Stomach (tissue), 9 donors: ENCODE measurements around the gene TNS3. TPM values are rescaled to one million over a fixed set of nuclear protein-coding genes. Genes with fewer than 3 reads are reported as not detected.
"Not testable (repeated sequence)": the region's sequence is repeated elsewhere in the genome, so short reads cannot be mapped to it uniquely, and the experiment has no call there.

Source experiments
- DNase-seq, 2 donors: peaks; one replicate each; pipeline versions ENCODE4 v3.0.0 to v3.0.0-alpha.2; 2013 to 2019
- H3K27ac ChIP-seq, 5 donors: fragments of 200-600 bp in 4 of 5; sonication (generic) in 4 of 5; one replicate each; pipeline ENCODE4 v1.5.1; 2013 to 2019; ENCODE audit warnings: mild to moderate bottlenecking in 1 of 5, moderate library complexity in 1 of 5
- H3K27me3 ChIP-seq, 3 donors: fragments of 200-600 bp; sonication (generic); one replicate each; pipeline ENCODE4 v1.5.1; 2017 to 2019; ENCODE audit warnings: mixed run types in 1 of 3
- H3K36me3 ChIP-seq, 4 donors: fragments of 200-600 bp; sonication (generic); 1 replicate in 3 of 4; 2 replicates in 1 of 4; pipeline ENCODE4 v1.5.1; 2016 to 2019
- H3K4me1 ChIP-seq, 4 donors: fragments of 200-600 bp; sonication (generic); one replicate each; pipeline ENCODE4 v1.5.1; 2016 to 2019
- H3K4me3 ChIP-seq, 4 donors: fragments of 200-600 bp; sonication (generic) in 3 of 4; one replicate each; pipeline ENCODE4 v1.5.1; 2016 to 2019; ENCODE audit warnings: mild to moderate bottlenecking in 1 of 4
- H3K9me3 ChIP-seq, 4 donors: fragments of 200-600 bp; sonication (generic); one replicate each; pipeline ENCODE4 v1.5.1; 2016 to 2019
- CTCF ChIP-seq, 7 experiments: fragments of 450-650 bp in 4 of 7; fragments of 200-600 bp in 3 of 7; sonication (generic) in 3 of 7; IDR thresholded peaks; one replicate each; pipeline ENCODE4 v1.5.1; 2016 to 2019; ENCODE audit warnings: antibody characterized with exemption in 7 of 7, control low read depth in 2 of 7, mild to moderate bottlenecking in 1 of 7
- EP300 ChIP-seq: sonication (generic); formaldehyde crosslinking; IDR thresholded peaks from one replicate; pipeline ENCODE4 v1.6.1; 2017; ENCODE audit warnings: antibody characterized with exemption
- POLR2A ChIP-seq, 4 donors: fragments of 450-650 bp; IDR thresholded peaks; one replicate each; pipeline ENCODE4 v1.6.1; 2016; ENCODE audit warnings: antibody characterized with exemption in 4 of 4, control low read depth in 2 of 4, mild to moderate bottlenecking in 1 of 4, moderate library complexity in 1 of 4
- POLR2AphosphoS5 ChIP-seq, 3 donors: sonication (generic); formaldehyde crosslinking; IDR thresholded peaks; one replicate each; pipeline ENCODE4 v1.6.1; 2016; ENCODE audit warnings: antibody characterized with exemption in 3 of 3
- WGBS, 5 donors: extraction: QIAGEN DNeasy Blood & Tissue Kit in 3 of 5; methylation state at CpG; one replicate each; pipeline versions ENCODE4 v1.1.5 to v1.1.7; 2013 to 2018; 5-methylcytosine and 5-hydroxymethylcytosine counted together
- intact Hi-C: fragments of 100-400 bp; cut with DNase I; formaldehyde crosslinking; loops from one replicate; pipeline ENCODE4 v1.15.1; 2023; ENCODE audit warnings: low total_unique reads
- polyA plus RNA-seq, 3 donors: library from polyadenylated mRNA; stranded (reverse); fragments of 200-250 nt; gene quantifications; one replicate each; pipeline ENCODE4 v1.2.3, GENCODE V29; 2013
- total RNA-seq, 5 donors: library from RNA; depleted of rRNA; stranded (reverse); fragments of >200 nt; gene quantifications; one replicate each; pipeline versions ENCODE4 v1.1.0 to v1.2.3, GENCODE V29; 2014 to 2016
- donor health status: healthy with polysubstance abuse.
- donor health status: Bipolar disorder and iron deficiency.
- donor health status: healthy.

Gene TNS3
- total and polyA plus RNA-seq, 8 donors = 10.0 to 105 (median 41.0) TPM

DNA sequence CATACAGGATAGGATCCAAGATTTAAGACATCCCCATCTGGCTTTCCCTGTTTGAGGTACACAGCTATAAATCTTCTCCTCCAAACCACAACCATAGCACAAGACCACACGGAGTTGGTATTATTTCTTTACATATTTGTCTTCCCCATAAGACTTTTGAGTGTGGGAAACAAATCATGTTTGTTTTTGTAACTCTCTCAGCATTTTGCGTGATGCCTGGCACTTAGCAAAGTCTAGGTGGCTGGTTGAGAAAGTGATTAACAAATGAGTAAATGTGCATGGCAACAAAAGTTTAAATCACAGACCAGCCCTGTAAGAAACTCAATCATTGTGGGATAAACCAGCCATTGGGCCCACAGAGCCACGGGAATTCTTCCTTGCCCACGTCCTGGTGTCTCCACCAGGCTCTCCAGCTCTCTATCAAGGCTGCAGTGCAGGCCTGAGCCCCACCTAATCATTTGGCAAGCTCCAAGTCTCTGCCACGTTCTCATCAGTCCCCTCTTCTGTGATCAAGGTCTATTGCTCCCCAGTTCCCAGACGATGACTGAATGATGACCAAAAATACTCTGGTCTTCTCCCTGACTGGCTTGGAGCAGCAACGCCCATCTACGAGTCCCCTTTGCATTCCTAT is 317.8 kb downstream of the TNS3 start:
- DNase-seq = peak in 1 of 2 donors; percentile 16
- H3K36me3 ChIP-seq = peaks cover 0 to 5% (median 0%) of the 10 kb centered on the region in 4 donors
- no peak overlapping the region for H3K4me3 ChIP-seq
- peaks cover 0 to 12% (median 6%) of the 10 kb centered on the region in 4 donors for H3K9me3 ChIP-seq
- H3K4me1 ChIP-seq = peaks cover 8 to 12% (median 11%) of the 10 kb centered on the region in 4 donors
- no peaks in the 10 kb centered on the region for H3K27me3 ChIP-seq
- no peak for TF ChIP-seq POLR2AphosphoS5 (IDR thresholded peaks at IDR 0.05)
- TF ChIP-seq POLR2A (IDR thresholded peaks at IDR 0.05) = no peak
- TF ChIP-seq CTCF (IDR thresholded peaks at IDR 0.05) = no peak
- no peak for TF ChIP-seq EP300
- intact Hi-C loops = no loop called here
- no peak overlapping the region for H3K27ac ChIP-seq
- WGBS, 5 donors = 48 to 70% (median 53%) methylated on average over 8 of the region's 8 CpGs

GRCh38 chr7:47262881-47263280 is 319.0 kb downstream of the TNS3 start:
- intact Hi-C loops = no loop called here
- H3K27me3 ChIP-seq = no peaks in the 10 kb centered on the region
- peaks cover 8 to 17% (median 11%) of the 10 kb centered on the region in 4 donors for H3K4me1 ChIP-seq
- no peaks in the 10 kb centered on the region for H3K36me3 ChIP-seq
- peaks cover 0 to 2% (median under 1%) of the 10 kb centered on the region in 4 donors for H3K9me3 ChIP-seq
- H3K4me3 ChIP-seq = no peak overlapping the region
- no peak for TF ChIP-seq CTCF (IDR thresholded peaks at IDR 0.05)
- no peak for TF ChIP-seq POLR2AphosphoS5 (IDR thresholded peaks at IDR 0.05)
- no peak for TF ChIP-seq POLR2A (IDR thresholded peaks at IDR 0.05)
- no peak for TF ChIP-seq EP300
- no peak for DNase-seq
- no peak overlapping the region for H3K27ac ChIP-seq
- 83 to 94% (median 88%) methylated on average over 3 of the region's 3 CpGs for WGBS, 5 donors

- 89 to 98% (median 94%) methylated on average over 11 of the region's 11 CpGs for WGBS, 5 donors
- intact Hi-C loops, H3K27me3 ChIP-seq, H3K9me3 ChIP-seq, H3K36me3 ChIP-seq, DNase-seq, H3K27ac ChIP-seq, H3K4me3 ChIP-seq: not testable (repeated sequence)
- peaks cover 8 to 17% (median 11%) of the 10 kb centered on the region in 4 donors for H3K4me1 ChIP-seq
Measured at GRCh38 chr7:47262160-47262559, 319.8 kb downstream of the TNS3 start.

- Histone ChIP-seq H3K36me3 (no peaks in the 10 kb centered on the region), H3K4me1 (peaks cover 0 to 5% (median under 1%) of the 10 kb centered on the region in 4 donors), H3K27ac (no peak overlapping the region), H3K4me3 (no peak overlapping the region), H3K9me3 (no peaks in the 10 kb centered on the region), H3K27me3 (no peaks in the 10 kb centered on the region)
- intact Hi-C loops = no loop called here
- 93 to 100% (median 98%) methylated on average over 1 of the region's 1 CpG for whole genome bisulfite sequencing, 5 donors
- TF ChIP-seq EP300 = no peak
- TF ChIP-seq POLR2A (IDR thresholded peaks at IDR 0.05) = no peak
- TF ChIP-seq POLR2AphosphoS5 (IDR thresholded peaks at IDR 0.05) = no peak
- DNase-seq = no peak
Measured at GRCh38 chr7:47260270-47260669, 321.6 kb downstream of the TNS3 start.

- peaks cover 0 to 11% (median 6%) of the 10 kb centered on the region in 4 donors for H3K4me1 ChIP-seq
- H3K9me3 ChIP-seq = no peaks in the 10 kb centered on the region
- no peaks in the 10 kb centered on the region for H3K27me3 ChIP-seq
- TF ChIP-seq POLR2A (IDR thresholded peaks at IDR 0.05) (no peak), CTCF (IDR thresholded peaks at IDR 0.05) (no peak), EP300 (no peak), POLR2AphosphoS5 (IDR thresholded peaks at IDR 0.05) (no peak)
- 92 to 96% (median 94%) methylated on average over 2 of the region's 2 CpGs for WGBS, 5 donors
- no peaks in the 10 kb centered on the region for H3K36me3 ChIP-seq
- intact Hi-C loops = no loop called here
- H3K27ac ChIP-seq = no peak overlapping the region
- H3K4me3 ChIP-seq = no peak overlapping the region
- DNase-seq = no peak
Measured at GRCh38 chr7:47259682-47260081, 322.2 kb downstream of the TNS3 start.
